GM18498 (cell line): Measurements from ENCODE around the gene OBP2B.
"Not testable (repeated sequence)": the region's sequence is repeated elsewhere in the genome, so short reads cannot be mapped to it uniquely, and the experiment has no call there.

Experiments
- ATAC-seq: cut with Tn5 transposase; IDR thresholded peaks from one replicate; pipeline ENCODE4 v1.9.1; 2021; ENCODE audit warnings: mild to moderate bottlenecking, moderate library complexity; ENCODE audit not compliant: unreplicated experiment

The OBP2B gene

DNA sequence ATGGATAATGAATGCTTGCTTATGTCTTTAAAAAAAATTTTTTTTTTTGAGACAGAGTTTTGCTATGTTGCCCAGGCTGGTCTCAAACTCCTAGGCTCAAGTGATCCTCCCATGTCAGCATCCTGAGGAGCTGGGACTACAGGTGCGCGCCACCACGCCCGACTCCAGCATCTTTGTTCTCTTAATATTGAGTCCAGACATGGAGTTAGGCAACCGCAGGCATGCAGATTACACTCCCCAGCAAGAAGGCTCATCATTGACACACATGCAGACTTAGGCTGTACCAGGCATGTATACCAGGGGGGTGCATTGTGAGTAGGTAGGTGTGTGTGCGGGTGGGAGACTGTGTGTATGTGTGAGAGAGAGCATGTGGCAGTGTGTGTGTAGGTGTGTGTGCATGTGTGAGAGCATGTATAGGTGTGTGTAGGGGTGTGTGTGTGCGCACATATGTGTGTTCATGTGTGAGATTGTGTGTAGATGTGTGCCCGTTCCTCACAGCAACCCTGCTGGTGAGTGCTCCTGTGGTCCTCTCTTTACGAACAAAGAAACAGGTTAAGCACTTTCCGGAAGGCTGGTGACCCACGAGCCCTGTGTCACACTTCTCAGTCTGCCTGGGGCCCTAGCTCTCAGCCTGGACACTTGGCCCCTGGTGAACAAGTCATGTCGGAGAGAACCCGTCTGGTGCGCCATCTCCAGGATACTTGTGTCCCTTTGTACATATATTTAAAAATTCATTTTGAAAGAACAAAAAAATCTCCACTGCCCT is 6.2 kb downstream of the OBP2B start:
- no peak for ATAC-seq

DNA sequence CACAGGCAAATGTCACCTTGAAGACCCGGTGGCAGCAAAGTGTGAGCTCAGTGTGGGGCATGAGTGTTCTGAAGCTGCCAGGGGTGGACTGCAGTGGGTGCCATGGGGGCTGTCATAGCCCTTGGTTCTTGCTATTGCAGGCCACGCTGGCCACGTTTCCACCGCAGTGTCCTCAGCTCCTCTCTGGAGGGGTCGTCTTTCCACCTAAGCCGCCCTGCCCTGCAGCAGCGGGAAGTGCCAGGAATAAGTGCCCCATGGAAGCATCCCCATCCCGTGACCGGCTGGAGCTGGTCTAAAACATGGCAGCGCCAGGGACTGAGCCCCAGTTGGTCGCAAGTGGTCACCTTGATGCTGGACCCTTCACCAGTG is 6.9 kb downstream of the OBP2B start:
- no peak for ATAC-seq

DNA sequence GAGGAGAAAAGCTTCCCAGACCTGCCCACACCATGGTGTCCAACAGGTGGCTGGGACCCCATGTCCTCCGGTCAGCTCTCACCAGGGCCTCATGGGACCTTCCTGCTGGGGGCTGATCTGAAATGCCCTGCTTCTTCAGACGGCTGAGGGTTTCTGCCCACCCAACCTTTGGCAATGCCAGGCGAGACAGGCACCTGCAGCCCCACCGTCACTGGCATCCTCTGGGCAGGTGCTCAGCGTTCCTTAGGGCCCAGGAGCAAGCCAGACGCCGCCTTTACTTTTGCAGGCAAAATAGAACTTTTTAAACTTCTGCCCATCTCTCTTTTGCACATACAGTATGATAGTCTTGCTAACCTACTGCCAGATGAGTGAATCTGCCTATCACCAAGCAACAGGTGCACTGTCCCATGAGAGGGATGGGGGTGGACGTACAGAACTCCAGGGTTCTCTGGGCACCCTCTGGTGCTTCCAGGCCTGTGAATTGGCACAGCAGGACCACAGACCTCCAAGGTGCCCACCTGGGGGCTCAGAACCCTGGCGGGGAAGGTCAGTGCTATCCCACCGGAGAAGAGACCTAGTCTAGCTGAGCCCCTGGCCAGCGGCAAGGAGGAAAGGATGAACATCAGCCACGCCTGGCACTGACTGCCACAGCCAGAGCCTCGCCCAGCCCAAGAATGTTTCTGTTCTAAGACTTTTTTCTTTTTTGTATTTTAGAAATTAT is 7.5 kb downstream of the OBP2B start:
- no peak for ATAC-seq

DNA sequence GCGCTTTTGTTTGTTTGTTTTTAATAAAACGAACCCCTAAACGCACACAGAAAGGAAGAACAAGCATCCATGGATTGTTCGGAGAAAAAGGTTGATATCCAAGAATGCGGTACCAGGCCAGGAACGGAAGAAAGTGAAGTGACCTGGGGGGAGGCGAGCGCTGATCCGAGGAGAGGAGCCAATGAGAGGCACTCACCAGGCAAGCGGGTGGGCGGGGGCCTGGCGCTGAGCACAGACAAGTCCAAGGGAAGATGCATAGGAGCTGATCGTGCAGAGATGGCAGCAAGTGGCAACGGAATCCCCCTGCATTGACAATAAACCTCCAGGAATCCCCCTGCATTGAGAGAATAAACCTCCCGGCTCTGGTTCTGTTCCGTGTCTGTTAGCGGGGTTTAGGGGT is 8.4 kb downstream of the OBP2B start:
- ATAC-seq, result no peak

DNA sequence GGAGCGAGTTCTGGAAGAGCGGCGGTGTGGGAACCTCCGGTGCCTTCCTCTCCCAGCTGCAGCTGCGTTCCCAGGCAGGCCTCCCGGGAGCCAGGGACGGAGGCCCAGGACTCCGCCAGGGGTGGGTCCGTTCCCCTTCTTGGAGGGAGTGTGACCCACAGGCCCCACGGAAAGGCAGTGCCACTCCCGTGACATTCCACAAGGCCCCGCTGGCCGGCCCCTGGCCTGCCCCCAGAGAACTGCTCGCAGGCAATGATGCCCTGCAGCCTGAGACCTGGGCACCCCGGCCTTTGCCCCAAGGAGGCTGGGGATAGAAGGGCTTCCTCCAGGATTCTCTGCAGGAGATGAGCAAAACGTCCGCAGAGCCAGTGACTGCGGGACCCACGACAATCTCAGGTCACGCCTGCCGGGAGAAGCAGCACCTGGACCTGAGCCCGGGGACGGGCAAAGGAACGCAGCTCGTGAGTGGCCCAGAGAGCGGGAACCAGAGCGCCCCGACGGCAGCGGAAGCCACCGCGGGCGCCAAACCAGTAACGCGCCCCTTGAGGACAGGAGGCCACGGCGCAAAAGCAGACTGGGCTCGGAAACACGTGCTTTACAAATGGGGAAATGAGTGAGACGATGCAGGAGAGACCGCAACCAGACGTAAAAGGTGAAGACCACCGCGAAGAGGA is 9.3 kb downstream of the OBP2B start:
- no peak for ATAC-seq

DNA sequence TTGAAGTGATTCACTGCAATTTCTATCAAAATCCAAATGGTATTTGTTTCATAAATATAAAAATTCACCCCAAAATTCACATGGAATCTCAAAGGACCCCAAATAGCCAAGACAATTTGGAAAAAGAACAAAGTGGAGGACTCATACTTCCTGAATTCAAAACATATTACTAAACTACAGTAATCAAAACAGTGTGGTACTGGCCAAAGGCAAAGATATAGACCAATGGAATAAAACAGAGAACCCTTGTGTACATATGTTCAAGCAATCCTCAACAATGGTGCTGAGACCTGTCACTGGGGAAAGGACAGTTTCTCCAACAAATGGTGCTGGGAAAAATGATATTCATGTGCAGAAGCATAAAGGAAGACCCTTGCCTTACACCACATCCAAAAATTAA is 14.0 kb downstream of the OBP2B start:
- ATAC-seq, result no peak

DNA sequence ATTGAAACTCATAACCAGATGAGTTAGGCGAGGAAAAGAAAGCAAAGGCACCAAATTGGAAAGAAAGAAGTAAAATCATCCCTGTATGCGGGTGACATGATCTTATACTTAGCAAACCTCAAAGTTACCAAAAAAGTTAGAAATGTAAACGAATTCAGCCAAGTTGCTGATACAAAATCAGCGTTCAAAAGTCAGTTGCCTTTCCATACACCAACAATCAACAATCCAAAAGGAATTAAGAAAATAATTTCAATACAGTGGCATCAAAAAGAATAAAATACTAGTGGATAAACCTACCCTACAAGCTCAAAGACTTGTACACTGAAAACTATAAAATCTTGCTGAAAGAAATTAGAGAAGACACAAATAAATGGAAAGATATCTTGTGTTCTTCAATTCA is 14.5 kb downstream of the OBP2B start:
- ATAC-seq, result no peak

DNA sequence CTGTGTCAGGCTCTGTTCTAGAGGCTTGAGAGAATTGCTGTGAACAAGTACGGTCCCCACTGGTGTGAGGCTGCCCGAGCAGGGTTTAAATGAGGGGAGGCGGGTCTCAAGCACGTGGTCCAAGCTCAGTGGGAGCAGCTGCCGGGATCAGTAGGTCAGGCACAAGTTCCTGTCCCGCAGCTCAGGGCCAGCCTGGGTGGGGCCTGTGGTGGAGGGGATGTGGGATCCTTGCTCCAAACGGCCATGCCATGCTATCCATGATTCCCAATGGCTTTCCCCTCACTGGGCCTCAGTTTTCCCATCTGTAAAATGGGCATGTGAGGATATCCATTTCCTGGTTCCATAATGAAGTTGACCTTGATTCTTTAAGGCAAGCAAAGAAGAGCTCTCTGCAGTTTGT is 17.1 kb downstream of the OBP2B start:
- no peak for ATAC-seq

DNA sequence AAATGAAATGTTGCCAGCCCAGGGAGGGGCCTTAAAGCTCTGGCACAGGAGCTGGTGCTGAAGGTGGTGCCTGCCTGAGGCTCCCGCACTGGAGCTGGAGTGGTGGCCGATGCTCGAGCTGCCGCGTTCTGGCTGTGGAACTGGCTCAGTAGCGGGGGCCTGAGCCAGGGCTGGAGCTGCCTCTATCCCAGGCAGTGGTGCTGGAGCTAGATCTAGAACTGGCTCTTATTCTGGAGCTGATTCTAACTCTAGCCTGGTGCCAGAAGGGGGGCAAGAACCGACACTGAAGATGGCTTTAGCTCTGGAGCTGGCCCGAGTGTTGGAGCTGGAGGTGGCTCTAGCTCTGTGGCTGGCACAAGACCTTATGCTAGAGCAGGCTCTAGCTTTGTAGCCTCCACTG is 19.2 kb downstream of the OBP2B start:
- no peak for ATAC-seq

DNA sequence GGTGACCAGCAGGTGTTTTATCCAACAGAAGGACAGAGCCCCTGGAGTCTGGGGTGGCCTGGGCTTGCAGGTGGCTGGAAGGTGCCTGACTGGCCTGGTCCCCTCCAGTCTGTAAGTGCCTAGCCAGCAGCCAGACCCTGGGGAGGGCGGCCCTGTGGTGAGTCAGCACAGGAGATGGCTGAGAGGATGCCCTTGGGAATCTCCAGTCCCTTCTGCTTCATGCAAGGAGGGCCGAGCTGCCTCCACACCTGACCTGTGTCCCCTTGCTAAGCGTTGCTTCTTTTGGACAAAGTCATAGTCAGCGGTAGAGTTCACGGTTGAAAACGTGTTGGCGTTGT is 20.2 kb downstream of the OBP2B start:
- no peak for ATAC-seq

DNA sequence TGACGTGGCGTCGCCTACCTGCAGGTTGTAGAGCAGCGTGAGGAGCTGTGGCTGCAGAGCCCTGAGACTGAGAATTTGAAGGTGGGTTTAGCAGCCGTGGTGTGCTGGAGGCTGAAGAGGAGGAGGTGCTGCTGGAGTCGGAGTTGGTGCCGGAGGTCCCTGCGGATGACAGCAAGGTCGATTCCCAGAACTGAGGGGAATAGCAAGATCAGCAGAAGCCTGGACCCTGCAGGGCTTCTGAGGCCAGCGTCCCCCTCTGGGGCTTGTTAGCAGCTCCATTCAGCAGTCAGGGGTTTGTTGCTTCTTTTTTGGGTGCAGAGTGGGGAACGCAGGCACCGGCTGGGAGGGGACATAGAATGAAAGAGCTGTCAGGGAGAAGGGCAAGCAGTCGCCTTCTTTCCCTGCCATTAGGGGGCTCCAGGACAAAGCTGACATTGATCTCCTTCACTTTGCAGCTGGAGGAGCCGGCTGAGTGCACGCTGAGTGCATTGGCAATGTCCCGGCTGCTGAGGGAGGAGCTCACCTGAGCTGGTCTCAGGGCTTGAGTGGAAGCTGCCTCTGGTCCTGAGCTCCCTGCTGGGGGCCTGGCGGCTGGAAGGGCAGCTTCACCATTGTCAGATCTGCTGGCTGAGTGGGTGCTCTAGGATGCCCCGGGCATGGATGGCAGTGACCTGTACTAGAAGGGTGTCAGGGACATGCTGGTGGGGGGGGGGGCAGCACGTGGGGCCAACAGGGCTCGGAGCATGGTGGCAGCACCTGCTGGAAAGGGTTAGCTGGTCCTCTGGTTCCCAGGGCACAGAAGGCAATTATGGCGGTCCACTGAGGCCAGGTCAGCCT is 20.8 kb downstream of the OBP2B start:
- ATAC-seq, result no peak

DNA sequence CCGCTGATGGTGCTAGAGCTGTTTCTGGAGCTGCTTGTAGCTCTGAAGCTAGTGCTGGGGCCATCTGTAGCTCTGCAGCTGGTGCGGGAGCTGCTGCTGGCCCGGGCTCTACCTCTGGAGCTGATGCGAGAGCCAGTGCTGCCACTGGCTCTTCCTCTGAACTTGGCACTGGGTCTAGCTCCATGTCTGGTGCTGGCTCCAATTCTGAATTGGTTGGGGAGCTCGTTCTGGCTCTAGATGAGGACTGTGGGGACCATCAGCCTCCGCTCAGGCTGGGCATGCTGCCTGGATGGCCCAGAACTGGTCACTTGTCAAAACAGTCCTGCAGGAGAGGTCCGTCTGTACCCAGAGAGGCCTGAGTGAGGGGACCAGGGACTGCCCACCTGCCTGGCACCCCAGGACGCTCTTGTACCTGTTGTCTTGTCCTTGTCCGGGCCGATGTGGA is 21.5 kb downstream of the OBP2B start:
- no peak for ATAC-seq

DNA sequence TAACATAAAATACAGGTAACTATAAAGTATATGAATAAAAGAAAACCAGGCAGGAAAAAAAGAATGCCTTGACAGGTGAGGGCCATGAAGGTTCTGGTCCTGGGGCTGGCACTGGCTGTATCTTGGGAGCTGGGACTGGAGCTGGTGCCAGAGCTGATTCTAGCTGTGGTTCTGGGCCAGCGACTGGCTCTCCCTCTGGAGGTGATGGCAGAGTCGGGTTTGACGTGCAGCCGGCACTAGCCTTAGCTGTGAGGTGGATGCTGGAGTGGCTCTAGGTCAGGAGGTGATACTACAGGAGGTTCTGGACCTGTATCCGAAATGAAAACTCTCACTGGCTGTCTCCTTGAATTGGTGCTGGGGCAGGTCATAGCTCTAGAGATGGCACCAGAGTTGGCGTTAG is 22.3 kb downstream of the OBP2B start:
- ATAC-seq, result no peak

DNA sequence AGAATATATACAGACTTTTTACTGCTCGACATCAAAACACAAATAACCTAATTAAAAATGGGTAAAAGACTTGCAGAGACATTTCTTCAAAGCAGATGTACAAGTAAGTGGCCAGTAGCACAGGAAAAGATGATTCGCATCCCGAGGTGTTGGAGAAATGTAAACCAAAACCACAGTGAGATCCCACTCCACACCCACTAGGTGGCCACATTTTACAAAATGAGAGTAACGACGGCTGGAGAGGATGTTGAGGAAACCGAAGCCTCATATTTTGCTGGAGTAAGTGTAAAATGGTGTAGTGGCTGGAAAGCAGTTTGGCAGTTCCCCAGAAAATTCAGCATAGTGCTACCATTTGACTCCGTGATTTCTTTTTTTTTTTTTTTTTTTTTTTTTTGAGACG is 24.1 kb downstream of the OBP2B start:
- no peak for ATAC-seq

DNA sequence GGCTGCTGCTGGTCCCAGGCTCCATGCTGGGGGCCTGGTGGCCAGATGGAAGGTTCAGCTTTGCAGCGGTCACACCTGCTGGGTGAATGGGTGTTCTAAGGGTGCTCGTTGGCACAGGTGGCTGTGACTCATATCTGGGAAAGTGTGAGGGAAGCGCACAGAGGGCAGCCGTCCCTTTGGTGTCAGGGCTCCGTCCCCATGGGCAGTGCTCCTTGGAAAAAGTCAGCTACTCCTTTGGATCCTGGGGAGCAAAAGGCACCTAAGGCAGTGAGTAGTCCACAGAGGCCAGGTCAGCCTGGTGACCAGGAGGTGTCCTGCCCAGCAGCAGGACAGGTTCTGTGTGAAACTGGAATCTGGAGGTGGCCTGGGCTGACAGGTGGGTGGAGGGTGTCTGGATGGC is 26.9 kb downstream of the OBP2B start:
- ATAC-seq, result no peak

DNA sequence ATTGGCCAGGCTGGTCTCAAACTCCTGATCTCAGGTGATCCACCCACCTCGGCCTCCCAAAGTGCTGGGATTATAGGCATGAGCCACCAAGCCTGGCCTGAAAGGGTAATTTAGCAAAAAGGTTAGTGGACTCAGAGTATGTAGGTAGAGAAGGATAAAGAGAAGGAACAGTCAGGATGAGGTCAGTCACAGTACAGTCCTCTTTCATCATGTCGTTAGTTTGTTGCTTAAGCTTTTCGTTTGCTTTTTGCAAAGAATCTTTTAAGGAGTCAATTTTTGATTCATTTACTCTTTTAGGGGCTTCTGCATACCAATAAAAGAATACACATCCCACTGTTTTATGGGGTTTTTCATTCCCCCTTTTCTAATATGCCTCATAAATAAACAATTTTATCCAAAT is 27.5 kb downstream of the OBP2B start:
- no peak for ATAC-seq

DNA sequence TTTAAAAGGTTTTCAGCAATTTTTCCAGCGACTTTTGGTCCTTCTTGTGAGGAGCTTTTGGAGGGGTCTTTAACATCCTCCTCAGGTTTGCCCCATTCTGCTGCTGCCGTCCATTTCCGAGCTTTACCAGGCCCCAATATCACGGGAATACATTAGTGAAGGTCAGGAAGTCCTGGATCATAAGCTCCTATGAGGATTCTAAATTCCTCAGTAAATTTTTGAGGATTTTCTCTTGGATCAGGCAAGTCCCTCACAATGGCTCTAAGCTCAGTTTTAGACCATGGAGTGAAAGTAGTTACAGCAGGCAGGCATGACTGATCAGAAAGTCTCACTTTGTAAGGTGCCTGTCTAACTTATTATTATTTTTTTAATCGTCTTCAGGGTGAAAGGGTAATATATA is 28.1 kb downstream of the OBP2B start:
- no peak for ATAC-seq

DNA sequence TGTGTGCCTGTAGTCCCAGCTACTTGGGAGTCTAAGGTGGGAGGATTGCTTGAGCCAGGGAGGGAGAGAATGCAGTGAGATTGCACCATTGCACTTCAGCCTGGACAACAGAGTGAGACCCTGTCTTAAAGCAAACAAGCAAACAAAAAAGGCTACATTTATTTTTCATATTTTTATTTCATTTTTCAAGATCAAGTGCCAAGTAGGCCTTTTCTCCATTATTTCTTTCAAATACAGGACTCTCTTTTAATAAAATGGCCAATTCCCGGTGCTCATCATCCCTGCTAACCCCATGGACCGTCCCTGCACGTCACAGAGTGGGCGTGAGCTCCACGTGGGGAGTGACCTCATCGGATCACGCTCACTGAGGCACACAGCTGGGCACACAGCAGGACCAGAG is 36.0 kb downstream of the OBP2B start:
- ATAC-seq, result no peak

DNA sequence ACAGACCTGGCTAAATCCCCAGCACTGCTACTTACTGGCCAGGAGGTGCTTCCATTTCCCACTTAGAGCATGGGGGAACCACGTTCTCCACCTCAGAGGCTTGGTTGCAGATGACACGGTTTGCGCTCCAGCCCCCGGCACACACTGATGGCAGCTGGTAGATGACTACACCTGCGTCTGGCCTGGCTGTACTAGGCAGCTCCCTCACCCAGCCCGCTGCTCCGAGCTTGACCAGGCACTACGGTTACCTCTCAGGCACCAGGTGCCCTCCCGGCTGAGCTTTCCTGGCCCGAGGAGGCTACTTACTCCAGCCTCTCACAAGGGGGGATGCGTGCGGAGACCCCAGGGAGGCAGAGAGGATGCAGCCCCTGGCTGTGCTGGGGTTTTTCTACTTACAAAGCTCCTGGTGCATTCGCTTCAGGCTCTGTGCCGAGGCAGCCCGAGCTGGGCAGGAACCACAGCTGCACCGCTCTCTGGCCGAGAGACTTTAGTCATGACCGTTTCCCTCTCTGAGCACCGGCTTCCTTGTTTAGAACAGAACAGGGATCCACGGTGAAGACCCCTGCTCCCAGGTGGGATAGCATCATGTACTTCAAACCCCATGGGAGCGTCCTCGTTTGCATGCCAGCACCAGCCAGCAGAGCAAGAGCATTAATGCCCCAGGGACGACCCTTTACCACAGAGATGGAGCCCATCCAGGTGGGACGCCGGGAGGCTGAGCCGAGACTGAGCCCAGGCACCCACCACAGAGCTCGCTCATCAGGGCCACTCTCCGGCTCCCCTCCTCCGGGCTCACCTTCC is 37.7 kb downstream of the OBP2B start:
- ATAC-seq, result no peak

DNA sequence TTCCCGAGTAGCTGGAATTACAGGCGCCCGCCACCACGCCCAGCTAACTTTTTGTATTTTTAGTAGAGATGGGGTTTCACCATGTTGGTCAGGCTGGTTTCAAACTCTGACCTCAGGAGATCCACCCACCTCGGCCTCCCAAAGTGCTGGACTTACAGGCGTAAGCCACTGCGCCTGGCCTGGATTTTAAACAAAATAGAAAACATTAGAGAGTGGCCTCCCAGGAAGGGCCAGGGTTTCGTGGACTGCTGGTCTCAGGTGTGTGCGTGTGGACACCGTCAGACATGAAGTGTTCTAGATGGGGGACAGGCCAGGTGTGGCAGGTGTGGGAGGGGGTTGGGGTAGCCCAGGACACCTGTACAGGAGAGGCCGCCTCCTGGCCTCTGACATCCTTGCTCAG is 38.3 kb downstream of the OBP2B start:
- ATAC-seq, result no peak

DNA sequence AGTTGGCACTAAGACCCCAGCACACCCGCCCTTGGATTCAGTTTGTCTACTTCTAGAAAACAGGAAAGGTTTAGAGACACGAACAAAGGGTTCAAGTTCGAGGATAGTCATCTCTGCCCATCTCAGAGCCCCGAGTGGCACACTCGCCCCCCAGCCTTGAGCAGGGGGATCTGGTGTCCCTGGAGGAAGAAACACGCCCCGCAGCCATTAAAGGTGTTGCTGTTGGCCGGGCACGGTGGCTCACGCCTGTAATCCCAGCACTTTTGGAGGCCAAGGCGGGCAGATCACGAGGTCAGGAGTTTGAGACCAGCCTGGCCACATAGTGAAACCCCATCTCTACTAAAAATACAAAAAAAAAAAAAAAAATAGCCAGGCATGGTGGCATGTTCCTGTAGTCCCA is 39.4 kb downstream of the OBP2B start:
- not testable (repeated sequence) for ATAC-seq
